GM08714 (cell line): Measurements from ENCODE around the gene RREB1.

Experiments used
- H3K4me3 ChIP-seq: fragments of 200-500 bp; sonication (Bioruptor generic); 2 replicates; pipeline ENCODE4 v1.5.1; 2014; ENCODE audit warnings: mild to moderate bottlenecking, low read length, inconsistent platforms
- ZNF274 ChIP-seq: IDR thresholded peaks from 2 replicates; pipeline ENCODE4 v1.6.1; 2012; ENCODE audit warnings: mild to moderate bottlenecking, low read depth, low read length

Gene RREB1

DNA sequence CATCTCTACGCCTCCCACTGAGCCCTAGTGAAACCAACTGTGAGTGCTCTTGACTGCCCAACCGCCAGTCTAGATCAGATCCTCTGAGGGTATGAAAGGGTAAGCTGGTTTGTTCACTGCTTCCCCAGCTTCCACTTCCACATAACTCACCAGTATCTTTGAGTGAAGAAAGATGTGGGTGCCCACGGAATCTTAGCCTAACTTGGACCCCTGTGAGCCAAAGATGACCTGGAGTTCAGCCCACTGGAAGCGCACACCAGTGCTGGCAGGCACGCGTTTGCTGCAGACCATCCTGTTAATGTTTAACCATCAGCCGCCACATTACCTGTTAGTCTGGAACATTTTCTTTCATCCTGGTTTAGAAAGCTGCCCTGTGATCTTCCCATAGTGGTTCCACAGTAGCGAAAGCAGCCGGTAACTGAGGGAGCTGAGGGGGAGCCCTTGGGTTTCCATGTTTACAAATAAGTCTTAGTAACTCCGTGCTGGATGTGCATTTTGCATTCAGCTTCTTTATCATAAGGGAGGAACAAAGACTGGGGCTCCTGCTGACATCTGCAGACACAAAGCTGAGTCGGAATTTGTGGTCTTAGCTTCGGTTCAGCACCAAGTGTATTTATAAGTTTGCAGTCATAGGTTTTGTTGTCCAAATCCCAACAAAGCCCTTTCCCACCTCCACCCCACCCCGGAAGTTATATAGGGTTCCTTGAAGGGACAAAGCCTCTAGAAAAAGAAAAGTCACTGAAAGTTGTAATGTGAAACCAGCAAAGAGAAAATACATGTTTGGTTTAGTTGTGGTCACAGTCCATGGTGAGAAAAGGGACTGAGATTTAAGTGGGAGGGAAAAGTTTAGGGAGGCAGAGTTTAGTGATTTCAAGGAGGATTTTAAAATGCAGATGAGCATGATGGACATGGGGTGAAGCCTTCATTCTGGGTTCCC, 134.2 kb downstream of the RREB1 start:
- H3K4me3 ChIP-seq, result no peak overlapping the region
- TF ChIP-seq ZNF274, result no peak

DNA sequence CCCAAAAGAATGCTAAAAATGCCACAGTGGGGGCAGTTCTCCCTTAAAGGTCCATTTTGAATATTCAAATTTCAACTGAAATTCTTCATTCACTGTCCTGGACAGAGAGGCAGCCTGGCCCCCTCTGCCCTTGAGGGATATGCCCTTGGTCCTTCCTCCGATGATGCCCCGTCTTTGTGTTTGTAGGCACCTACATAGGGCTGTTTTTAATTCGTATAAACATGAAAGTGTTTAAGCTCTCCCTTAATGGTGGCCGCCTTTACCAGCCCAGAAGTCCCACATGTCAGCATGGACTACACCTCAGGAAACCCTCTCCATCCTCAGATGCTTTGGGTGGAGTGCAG, 135.0 kb downstream of the RREB1 start:
- no peak for TF ChIP-seq ZNF274
- no peak overlapping the region for H3K4me3 ChIP-seq

DNA sequence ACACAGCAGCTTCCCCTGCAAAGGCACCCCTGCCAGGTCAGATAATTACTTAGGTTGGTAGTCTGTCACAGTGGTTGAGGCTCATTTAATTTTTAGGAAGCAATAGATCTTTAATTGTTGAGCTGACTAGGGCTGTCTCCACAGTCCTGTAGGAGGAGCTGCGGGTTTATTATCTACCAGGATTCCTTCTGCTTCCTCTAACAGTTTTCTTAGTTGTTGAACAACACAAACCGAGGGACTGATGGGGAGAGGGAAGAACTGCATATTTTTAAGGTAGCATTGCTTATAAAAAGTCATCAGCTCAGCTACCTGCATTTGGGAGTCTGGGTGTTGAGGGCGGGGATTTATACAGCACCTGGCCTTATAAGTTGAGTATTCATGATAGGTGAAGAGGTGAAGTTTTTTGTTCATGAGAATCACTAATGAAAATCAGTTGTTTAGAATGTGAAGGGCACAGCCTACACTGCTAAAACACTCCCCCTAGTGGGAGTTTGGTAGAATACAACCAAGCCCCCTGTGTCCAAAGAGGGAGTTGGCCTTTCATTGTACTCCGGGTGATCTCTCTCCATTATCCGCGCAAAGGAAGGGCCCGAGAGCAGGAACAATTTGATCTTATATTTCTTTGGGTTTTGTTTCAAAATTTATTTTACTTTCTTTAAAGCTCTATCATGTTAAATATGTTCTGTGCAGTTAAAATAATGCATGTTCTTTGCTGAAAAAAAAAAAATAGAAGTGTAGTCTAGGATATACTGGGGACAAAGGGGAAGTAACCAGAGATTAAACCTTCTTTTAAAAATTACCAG, 135.6 kb downstream of the RREB1 start:
- no peak overlapping the region for H3K4me3 ChIP-seq
- TF ChIP-seq ZNF274, result no peak

DNA sequence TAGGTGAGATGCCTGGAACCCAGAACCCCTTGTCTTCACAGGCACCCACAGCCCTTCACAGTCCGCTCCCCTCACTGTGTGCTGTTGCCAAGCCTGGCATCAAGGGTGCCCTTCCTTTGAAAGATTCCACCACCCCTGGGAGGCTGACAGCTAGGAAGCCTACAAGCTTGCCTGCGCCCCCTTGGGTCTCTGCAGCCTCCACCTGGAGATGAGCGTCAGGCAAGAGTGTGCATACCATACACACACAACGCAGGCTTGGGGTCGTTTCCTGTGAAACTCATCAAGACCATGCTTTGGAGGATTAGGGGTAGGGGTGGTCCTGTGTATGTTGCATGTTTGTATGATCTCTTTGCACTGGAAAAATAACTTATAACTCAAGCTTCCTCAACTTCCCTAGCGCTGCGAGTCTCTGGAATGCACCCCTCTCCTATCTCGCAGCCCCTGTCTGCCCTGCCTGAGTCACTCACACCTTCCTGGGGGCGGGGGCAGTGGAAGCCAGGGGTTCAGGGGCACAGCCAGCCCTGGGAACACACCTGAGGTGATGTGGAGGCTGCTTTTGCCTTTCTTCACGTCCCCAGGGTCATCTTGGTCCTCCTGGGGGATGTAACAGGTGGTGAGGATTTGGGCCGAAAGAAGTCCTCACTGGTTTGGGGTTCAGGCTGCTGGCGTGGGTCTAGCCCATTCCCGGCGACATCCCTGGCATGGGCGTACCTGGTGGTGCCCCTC, 138.1 kb downstream of the RREB1 start:
- no peak overlapping the region for H3K4me3 ChIP-seq
- TF ChIP-seq ZNF274, result no peak

DNA sequence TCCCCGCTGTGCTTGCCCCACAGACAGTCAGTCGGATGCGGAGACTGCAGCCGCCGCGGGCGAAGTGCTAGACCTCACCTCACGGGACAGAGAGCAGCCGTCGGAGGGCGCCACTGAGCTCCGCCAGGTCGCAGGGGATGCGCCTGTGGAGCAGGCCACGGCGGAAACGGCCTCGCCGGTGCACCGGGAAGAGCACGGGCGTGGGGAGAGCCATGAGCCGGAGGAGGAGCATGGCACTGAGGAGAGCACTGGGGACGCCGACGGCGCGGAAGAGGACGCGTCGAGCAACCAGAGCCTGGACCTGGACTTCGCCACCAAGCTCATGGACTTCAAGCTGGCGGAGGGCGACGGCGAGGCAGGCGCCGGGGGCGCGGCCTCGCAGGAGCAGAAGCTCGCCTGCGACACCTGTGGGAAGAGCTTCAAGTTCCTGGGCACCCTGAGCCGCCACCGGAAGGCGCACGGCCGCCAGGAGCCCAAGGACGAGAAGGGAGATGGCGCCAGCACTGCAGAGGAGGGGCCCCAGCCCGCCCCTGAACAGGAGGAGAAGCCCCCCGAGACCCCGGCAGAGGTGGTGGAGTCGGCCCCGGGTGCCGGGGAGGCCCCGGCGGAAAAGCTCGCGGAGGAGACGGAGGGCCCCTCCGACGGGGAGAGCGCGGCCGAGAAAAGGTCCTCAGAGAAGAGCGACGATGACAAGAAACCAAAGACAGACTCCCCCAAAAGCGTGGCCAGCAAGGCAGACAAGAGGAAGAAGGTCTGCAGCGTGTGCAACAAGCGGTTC, 138.8 kb downstream of the RREB1 start:
- no peak overlapping the region for H3K4me3 ChIP-seq
- no peak for TF ChIP-seq ZNF274

DNA sequence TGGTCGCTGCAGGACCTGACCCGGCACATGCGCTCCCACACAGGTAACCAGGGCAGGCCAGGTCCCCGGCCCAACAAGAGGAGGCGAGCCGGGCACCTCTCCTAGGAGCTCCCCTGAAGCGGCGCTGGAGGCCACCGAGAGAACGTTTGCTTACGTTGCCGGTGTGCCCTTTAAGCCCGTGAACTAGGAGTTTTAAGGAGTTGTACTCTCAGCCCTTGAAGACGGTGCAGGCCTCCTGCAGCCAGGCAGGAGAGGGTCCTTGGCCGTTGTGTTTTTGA, 139.4 kb downstream of the RREB1 start:
- no peak for TF ChIP-seq ZNF274
- H3K4me3 ChIP-seq, result no peak overlapping the region

DNA sequence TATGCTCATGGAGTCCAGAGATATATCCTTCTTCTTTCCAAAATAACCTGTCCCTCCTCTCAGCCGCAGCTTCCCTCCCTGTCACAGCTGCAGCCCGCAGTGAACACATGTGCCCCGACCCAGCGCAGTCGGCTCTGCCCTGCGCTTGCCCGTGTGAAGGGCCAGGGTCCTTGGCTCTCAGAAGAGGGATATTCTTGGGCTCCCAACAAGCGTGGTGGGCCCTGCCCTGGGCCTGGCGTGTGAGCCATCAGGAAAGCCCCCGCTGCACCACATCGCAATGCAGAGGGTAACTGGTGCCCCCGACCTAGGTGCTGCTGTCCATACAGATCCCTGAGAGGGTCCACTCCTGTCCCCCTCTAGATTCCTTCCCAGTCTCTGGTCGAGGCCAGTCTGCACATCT, 140.1 kb downstream of the RREB1 start:
- H3K4me3 ChIP-seq, result no peak overlapping the region
- no peak for TF ChIP-seq ZNF274

DNA sequence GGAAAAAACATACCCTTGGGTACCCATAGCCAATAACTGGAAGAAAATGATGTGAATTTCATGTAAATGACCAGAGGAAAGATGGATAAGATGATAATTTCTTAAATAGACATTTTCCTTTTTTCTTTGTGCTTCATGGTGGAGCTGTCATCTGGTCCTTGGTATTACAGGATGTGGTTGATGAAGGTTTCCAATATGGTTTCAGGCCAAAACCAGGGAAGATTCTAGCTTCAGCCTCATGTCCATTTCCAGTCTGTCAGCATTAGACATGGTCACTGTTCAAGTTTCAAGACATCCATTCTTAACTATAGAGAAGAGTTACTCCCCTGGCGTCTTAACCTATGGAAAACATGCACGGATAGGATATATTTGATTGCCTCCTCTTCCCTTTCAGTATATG, 141.6 kb downstream of the RREB1 start:
- no peak overlapping the region for H3K4me3 ChIP-seq
- TF ChIP-seq ZNF274, result no peak

DNA sequence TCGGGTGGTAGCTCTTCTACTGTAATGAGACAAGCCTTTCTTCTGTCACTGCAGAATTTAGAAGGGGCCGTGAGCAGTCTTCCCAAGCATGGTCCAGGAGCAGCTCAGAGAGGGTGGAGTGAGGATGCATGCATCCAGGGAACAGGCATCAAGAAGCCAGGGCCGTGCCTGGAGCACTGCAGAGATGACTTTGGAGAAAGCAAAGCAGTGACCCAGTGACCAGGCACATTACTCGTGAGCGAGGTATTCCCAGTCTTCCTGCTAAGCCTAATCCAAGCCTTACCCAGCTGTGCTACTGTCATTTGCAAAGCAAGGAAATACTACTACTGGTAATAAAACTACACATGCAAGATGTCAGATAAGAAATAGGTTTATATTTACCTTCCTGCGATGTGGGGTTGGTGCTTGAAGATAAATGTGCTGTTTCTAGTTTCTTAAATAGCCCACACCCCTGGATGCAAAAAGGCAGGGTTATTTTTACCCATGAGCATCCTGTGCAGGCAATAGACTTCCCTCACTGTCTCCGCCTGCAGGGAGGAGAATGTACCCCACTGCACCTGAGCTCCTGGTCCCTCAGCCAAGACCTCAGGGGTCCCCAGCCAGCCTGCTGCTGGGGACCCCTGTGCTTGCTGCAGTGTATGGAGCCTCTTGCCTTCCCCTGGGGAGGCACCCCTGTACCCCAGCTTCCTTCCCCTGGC, 142.3 kb downstream of the RREB1 start:
- TF ChIP-seq ZNF274, result no peak
- no peak overlapping the region for H3K4me3 ChIP-seq

DNA sequence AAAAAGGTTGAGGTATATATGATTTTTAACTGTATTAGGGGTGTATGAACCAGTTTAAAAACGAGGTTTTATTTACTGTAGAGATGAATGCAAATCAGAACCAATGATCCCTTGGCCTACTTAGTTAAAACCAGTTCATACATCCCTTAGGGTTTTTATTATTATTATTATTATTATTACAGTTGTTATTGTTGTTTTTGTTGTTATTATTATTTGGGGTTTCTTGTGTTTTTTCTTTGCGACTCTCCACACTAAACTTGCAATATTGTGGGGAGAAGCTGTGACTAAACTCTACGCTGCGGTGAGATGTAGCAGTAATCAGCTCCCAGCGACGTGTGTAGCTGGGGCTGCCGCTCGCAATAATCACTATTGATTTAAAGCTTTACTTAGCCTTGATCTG, 143.1 kb downstream of the RREB1 start:
- TF ChIP-seq ZNF274, result no peak
- H3K4me3 ChIP-seq, result no peak overlapping the region

DNA sequence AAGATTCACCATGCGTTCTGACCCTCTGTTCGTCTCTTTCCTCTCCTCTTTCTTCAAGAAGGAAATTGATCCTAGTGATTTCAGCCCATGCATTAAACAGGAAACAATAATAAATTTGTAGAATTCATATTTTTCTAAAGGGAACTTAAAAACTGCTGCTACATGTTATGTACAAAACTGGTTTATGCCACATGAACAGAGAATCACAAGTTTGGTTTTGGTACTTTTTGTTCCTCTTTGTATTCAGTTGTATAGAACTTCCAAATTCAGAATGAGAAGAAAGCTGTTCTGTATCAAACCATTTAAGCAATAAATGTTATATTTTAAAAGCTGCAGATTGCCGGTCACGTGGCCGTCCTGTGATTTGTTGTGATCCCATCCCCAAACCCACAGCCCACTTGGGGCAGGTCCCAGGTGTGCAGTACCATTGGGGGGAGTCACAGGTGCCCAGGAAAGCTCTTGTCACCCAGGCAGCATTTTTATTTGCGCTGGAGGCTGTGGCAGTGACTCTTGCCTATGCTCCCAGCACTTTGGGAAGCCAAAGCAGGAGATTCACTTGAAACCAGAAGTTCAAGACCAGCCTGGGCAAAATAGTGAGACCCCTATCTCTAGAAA, 144.0 kb downstream of the RREB1 start:
- no peak overlapping the region for H3K4me3 ChIP-seq
- TF ChIP-seq ZNF274, result no peak

DNA sequence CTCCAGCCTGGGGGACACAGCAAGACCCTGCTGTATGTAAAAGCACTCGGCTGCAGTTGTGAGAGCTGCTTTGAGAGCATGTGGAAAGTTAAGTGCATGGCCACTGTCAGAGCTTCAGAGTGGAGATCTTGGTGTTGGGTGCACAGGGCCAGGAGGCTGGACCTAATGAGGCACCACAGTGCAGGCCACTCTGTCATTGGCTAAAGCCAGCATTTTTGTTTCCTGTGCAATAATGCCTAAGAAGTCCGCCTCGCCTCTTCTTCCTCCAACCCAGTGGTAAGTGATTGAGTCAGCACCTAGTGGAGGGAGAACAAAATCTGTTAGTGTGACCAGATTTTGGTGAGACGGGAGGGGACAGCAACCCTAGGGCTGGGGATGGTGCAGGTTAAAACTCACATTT, 144.6 kb downstream of the RREB1 start:
- TF ChIP-seq ZNF274, result no peak
- no peak overlapping the region for H3K4me3 ChIP-seq

DNA sequence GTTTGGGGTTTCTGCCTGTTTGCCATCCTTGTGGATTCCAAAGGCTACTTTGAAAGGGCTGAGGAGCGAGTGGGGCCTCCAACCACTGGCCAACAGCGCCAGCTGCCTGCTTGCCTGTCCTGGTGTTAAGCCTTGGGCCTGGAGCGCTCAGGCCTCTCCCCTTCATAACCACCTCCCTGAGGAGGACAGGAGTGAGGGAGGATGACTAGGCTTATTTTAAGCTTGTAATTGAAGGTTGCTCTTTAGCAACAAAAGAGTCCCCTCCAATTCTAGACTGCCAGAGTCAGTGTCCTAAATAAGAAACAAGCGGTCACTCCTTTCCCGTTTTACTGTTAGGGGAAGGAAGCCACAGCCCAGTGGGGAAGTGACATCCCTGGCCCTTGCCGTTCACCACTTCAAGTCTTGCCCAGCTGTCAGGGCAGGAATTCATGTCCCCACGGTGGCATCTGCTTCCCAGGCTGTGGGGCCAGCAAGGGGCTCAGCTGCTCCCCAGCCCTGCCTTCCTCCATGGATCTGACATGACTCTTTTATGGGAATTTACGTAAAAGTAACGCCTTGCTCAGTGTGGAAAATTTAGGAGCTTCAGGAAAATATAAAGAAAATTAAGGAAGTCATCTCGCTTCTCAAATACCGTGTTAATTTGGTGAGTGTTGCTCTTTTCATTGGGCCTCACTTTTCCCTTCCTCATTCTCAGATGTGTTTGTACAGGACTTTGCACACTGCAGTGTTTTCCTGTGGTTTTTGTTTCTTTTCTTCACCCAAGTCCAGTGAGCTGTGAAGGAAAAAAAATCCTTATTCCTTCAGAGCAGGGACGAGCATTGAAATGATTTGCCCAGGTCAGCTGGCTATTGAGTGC, 147.4 kb downstream of the RREB1 start:
- no peak for TF ChIP-seq ZNF274
- H3K4me3 ChIP-seq, result no peak overlapping the region
